ENCODE results near the gene VPS39.

Gene VPS39

DNA sequence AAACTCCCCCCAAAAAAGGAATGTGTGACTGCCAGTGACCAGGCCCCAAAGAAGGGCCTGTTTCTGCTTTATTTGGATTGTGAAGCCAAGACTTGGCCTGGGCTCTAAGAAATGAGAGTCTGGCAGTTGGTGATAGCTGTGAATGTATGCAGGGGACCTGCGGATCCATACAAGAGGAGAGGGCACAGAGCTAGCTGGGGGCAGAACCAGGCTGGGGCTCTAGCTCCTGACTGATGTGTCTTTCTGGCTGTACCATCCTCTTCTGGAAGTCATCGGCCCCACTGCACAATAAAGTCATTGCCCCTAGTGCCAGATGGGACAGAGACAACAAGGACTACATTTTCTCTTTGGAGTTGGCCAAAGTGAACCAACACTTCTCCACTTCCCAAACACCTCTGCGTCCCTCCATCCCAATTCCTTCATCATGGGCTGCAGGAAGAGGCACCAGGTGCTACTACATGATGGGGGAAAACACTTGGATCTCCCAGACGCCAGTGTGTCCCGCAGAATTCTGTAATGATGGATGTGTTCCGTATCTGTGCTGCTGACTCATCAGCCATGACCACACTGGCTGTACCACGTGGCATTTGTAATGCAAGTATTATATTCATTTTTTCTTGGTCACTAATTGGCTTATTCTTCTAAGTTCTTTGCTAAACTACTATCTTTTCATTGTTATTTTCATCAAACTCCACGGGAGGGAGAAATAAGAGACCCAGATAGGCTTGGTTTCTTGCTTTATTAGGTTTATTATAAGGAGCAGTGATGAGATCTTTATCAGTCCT lies 49.9 kb downstream of the VPS39 start:
- no peak for DNase-seq

DNA sequence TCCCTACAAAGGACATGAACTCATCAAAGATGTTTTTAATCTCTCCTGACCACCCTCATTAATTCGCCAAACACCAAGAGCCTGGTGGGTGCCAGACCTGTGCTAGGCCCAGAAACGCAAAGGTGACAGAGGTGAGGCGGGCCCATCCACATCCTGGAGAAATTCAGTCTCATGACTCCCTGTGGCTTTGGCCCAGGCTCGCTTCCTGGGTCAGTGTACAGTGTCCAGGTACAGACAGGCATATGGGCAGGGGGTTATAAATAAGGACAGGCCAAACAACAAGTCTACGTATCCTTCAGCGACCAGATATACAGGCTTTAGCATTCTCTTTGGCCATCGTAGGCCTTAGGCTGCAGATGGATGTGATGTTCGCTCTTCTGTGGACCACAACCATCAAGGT lies 50.7 kb downstream of the VPS39 start:
- no peak for DNase-seq

DNA sequence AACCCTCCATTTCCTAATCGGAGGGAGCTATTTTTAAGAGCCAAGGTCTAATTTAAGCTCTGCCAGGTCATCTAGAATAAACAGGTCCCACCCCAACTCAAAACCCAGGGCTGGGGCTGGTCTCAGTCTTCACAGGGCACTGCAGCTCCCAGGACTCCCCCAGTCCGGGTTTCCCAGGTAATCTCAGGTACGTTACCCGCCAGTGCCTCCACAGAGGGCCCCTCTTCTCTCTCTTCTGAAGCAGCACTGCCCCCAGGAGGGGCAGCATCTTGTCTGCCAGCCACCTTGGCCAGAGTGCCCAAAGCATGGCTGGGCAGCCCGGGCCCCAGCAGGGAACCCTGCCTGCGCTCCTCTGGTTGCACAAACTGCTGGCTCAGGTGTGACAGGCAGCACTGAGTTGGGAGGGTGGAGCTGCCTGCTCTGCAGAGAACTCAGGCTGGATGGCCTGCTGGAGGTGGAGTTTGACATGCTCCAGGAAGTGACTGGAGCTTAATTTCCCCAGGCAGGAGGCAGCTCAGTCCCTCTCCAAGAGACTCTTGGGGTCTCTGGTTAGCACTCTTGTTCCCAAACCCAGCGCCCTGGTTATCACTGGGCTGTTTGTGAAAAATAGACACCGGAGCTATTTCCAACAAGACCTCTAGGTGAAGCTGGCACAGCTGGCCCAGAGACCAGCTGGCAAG lies 51.7 kb downstream of the VPS39 start, which contains the start of gene PLA2G4F:
TSS of gene PLA2G4F (minus strand) at position 394 of the 680 bp plus-strand sequence. CDS start at position 307, 87 bp downstream.
- DNase-seq: peak; percentile 25

DNA sequence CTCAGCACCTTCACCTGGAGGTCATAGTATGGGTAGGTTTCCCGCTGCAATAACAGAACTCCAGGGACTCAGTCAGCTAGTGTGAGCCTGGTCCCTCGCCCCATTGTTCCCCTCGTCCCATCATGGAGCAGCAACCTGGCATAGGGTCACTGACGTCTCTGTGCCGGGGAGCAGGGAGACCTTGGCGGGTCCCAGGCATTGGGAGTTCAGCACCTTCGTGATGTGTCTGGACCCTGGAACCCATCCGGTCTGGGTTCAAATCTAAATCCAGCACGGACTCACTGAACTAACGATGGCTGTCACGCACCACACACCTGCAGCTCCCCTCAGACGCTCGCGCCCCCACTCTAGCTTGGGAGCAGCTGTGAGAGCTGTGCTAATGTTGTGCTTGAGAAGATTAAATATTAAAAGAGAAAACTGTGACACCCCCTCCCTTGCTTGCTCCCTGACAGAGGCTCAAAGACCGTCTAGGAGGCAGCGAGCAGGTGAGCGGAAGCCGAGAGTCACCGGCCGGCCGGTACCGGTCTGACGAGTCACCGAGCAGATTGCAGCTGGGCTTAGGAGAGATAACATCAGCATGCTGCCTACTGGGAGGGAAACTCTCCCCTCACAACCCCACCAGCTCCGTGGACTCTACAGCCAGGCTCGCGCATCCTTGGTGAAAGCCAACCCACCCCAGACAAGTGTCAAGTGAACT lies 52.4 kb downstream of the VPS39 start:
- peak; percentile 15 for DNase-seq

DNA sequence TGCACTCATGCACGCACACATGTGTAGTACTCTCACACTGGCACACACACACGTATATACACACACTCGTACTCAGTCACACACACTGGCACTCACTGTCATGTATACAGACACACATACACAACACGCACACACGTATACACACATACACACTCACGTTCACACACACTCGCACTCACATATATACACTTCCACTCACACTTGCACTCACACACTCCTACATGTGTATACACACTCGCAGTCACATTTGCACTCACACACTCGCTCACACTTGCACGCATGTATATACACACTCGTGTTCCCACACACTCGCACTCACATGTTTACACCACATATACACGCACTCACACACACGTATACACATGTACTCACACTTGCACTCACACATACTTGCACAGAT lies 53.1 kb downstream of the VPS39 start:
- DNase-seq: no peak

DNA sequence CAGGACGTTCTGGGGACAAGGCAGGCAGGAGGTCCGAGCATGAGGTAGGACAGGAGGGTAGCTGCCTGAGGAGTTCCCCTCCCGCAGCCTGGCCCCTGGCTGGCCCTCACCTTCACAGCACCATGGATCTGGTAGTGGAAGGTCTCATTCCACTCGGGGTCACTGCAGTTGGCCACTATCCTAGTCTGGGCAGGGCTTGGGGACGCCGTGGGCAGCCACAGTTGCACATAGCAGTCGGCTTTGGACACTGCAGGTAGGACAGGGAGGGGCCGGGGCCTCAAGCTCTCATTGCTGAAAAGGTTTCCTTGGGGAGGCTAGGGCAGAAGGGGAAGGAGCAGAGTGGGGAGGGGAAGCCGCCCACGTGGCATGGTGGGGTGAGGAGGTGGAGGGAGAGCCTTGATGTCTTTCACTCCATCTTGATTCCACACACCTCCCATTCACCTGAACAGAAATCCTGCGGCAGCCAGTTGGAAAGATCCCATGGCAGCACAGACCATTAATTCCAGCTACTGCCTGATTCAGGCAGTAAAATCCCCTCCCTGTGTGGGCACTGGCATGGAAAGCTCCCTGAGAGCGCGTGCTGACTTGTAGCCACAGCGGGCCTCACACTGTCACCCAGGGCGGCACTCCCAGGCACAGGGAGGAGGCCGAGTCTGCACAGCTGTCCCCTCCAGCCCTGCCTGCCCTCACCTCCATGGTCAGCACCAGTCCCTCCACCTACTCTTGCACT lies 53.7 kb downstream of the VPS39 start:
- DNase-seq: no peak

DNA sequence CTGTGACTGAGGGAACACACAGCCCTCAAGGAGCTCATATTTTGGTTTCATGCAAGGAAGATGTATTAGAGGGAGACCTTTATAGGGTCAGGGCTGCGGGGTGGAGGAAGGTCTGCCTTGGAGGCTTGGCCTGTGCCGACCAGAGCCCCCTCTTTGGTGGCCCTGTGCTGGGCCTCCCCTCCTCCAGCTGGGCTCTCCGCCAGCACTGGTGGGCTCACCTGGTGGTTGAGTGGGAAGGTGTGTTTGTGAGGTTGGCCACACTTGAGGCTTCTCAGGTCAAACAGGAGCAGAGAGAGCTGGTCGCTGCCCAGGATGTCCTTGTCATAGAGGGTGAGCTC lies 54.3 kb downstream of the VPS39 start:
- no peak for DNase-seq

DNA sequence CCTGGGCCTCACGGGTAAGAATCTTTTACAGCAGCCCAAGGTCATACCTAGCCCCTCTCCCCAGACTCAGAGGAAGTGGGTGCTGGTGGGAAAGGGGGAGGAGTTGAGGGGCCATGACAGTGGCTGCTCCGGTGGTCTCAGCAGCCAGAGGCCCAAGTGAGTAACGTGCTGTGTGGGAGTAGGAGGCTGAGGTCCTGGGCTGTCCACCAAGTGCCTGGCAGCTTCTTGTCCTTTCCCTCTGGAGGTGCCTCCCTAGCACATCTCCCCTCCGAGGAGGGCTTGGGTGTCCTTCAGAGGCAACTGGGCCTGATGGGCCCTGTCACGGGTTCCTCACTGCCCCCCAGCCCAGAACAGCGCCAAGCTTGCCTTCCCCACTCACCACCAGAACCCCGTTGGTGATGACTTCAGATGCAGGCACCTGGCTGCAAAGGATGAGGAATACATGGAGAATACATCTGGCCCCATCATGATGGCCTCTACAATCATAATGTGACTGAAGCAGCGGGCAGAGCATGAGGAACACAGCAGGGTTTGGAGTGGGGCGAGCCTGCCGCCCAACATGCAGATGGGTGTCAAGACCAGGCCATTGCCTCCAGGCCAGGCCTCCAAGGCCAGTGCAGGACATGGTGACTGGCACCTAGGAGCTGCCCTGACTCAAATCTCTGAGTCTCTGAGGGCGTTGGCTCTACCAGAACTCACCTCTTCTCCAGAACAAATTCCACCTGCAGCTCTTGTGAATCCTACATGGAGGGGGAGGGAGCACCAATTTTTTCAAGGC lies 55.0 kb downstream of the VPS39 start:
- DNase-seq: no peak

DNA sequence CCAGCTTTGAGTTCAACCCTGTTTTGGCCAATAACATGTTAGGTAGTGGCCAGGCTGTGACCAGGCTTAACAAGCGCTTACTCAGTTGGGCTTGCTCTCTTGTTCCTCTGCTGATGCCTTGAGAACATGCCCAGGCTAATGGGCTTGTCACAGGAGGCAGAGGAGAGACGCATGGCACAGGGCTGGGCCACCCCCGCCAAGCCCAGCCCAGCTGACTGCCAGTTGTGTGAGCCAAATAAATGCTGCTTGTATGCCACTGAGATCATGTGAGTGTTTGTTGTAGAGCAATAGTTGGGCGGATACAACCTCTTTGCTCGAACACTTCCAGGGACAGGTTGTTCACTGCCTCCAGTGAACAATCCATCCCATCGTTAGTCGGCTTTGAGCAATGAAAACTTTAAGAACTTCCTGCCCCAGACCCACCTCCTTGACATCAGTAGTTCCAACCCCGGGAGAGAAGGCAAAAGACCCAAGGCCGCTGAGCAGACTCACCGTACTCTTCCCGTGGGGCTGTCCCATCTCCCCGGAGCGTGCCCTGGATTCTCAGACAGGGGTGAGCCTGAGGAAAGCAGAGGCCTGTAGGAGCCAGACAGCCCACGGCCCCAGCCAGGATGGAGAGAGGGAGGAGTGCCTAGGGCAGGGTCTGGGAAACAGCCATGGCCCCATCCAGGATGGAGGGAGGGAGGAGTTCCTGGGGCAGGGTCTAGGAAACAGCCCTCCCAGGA lies 55.7 kb downstream of the VPS39 start:
- no peak for DNase-seq

DNA sequence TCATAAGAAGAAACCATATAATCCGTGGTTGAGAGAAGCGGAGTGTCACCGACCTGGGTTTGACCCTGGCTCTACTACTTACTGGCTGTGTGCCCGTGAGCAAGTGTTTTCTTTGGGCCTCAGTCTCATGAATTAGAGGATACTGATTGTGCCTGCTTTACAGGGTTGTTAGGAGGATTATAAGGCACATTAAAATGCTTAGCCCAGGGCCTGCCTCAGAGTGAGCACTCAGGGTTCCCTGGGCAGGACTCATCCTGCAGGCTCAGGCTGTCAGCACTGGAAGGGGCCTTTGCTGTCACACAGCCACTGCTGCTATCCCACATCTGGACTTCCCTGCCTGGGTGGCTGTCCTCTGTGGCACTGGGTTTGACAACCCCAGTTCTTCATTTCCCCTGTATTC lies 56.4 kb downstream of the VPS39 start:
- DNase-seq: no peak

DNA sequence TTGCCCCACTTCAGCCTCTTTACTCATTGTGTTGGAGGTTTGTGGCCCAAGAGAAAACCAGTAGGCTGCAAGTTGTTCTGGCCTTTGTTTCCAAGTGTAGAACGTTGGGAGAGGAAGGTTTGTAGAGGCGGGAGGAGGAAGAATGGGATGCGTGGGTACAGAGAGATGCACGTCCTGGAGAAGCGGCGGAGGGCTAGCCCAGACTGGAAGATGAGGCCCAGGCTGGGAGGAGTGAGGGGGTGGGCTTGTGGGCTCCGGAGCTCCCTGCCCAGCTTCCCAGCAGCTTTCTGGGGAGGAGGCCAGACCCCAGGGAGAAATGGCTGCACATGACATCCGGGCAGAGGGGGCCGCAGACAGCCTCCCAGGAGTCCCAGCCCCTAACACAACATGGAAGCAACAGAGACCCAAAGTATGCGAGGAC lies 57.0 kb downstream of the VPS39 start:
- no peak for DNase-seq

DNA sequence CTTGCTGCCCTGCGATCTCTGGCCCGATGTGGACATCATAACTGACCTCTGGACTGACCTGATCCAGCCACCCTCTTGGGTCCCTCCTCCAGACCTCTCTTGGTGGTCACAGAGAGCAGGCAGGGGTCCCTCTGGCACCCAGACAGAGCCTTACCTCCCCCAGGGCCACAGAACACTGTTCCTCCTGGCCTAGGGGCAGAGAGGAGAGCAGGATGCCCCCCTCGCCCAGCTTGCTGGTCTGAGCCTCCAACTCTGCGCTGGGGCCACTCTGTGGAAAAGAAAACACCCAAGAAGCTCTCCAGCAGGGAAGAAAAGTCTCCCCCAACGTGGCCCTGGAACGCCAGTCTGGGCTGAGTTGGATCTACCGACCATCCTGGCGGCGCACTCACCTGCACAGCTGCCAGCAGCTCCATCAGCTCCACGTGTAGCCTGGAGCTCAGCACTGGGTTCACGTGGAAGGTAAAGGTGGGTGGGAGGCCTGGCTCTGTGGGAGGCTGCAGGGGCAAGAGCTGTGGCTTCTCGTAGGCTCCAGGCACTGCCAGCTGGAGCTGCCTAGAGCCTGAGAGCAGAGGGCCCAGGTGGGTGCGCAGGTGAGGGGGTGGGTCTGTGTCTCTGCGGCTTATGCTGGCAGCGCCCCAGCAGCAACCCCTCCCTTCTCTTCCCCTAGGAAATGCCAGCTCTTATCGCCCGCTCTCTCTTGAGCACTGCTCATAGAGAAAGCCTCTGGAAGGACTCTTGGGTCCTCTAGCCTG lies 57.7 kb downstream of the VPS39 start:
- DNase-seq: no peak

DNA sequence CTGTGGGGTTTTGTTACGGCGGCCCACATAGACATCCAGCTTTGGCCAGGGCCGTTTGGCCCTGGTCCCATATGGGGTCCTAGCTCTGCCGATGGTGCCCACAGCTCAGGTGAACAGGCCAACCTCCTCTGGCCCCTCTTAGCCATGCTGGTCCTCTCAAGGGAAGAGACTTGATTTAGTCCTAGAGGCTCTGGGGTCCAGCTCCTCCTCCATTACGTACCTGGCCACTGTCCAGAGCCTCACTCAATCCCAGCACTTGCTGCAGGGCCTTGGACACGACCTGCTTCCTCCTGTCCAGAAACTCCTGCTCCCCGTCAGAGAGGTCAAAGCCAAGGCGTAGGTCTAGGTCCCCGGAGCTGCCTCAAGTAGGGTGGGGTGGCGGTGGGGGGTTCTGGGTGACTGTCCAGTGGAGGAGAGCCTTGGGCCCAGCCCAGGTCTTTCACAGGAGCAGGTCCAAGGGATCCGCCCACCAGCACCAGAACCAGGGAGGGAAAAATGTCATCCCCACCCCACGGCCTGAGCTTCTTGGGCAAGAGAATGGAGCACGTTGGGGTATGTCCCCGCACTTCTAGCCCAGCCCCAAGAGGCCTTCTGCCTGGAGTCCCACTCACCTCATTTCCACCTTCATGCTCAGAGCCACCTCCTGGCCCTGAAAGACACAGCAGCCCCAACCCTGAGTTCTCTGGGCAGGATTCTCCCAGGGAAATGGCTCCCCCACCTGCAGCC lies 58.4 kb downstream of the VPS39 start:
- no peak for DNase-seq

DNA sequence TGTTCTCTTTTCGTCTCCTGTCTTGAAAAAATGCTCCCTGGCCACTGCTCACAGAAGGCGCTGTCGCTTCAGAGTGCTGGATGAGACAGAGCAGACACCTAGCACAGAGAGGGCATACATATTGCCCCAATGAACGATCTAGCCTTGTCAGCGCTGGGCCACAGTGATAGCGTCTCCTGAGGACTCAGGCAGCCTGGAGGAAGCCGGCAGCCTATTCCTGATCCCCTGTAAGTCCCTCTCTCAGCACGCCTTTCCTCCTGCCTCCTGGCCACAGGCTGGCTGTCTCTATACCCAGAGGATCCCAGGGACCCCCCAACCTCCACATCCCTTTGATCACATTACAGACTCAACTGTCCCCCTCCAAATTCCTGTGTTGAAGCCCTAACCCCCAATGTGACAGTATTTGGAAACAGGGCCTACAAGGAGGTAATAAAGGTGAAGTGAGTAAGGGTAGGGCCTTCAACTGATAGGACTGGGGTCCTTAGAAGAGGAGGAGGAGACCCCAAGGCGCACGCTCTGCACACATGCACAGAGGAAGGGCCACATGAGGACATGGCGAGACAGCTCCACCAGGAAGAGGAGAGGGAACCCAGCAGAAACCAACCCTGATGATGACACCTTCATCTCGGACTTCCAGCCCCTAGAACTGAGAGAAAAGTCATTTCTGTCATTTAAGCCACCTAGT lies 59.2 kb downstream of the VPS39 start:
- DNase-seq: no peak

DNA sequence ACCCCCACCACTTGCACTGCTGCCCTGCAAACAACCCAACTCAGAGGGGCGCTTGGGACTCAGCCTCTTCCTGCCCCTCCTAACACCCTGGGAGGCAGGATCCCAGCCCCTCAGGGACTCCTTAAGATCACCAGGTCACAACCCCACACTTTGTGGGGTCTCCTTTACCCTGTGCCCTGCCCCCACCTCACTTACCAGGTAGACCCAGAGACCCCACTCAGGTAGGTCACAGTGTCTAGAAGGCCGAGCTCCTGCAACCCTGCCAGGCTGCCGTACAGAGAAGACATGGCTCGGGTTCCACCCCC lies 60.7 kb downstream of the VPS39 start:
- DNase-seq: no peak

DNA sequence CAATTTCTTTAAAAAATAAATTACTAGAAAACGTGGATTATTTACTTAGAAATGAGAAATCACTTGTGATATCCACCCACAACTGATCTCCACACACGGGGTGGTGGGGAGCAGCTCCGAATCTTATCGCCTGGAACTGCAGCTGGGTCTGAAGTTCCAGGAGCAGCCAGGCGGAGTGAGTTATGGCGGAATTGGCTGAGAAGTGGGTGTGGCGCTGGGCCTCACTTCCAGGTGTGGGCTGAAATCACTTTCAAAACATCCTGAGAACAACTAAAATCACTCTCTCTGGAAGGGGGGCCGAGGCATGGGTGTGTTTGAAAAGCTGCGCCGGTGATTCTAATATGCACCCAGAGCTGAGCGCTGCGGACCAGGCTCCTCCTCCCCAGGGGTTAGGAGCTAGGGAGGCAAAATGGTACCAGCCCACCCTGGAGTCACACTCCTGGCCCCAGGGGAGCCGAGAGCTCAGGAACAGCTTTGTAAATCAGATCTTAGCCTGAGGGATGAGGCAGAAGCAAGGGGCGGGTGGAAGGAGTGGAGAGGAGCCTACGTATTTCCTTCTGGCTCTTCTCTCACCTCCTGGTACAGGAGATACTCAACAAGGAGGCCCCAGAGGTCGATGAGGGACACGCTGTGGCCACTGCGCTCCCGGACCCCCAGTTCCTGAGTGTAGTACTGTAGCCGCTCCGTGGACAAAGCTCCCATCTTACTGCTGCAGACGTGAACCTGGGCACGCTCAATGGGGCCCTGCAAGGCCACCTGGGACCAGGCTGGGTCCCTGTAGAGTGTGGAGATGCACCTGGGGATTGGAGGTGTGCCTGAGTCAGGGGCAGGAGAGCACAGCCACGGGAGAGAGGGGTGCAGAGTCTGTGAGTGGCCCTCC lies 61.3 kb downstream of the VPS39 start:
- DNase-seq: no peak

DNA sequence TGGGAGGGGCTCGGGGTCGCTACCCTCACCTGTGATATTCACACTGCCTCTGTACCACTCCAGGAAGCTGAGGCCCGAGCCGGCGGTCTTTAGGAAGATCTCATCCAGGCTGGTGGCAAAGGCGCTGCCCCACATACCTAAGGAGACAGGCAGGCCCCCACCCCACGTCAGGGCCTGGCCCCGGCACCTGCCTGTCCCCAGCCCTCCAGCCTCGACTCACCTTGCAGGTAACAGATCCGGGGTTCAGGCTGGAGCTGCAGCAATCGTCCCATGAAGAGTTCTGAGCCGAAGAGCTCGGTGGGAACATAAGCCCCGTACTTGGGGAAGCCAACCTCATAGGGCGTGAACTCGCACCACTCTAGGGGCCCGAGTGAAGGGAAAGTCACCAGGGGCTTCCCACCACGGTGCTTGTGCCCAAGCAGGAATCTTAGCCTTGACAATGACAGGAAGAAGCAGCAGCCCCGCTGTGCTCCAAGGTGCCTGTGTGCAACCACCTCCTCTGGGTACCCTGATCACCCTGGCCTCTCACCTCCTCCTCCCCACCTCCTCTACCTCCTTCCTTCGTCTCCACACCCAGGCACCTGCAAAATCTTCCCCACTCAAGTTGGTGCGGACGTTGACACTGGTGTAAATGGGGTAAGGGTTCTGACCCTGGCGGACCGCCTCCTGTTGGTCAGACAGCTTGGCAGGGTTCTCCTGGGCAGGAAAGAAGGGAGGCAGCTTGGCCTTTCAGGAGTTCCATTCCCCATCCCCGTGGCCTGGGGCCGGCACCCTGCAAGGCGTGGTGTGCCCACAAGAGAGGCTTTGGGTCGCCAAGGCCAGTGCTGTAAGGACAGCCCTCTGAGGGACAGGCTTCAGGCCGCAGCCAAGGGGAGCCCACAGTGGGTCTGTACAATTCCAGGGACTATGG lies 62.3 kb downstream of the VPS39 start:
- DNase-seq: no peak

Measured in DMS153 (cell line).